Ishikawa (cell line): ENCODE results near the gene CRABP1.

Experiments
- CEBPB ChIP-seq: IDR thresholded peaks from 2 replicates; pipeline ENCODE4 v1.6.1; 2012
- CREB1 ChIP-seq: IDR thresholded peaks from 2 replicates; pipeline ENCODE4 v1.6.1; 2012; ENCODE audit warnings: low read depth
- EGR1 ChIP-seq: IDR thresholded peaks from 2 replicates; pipeline ENCODE4 v1.6.1; 2012
- EP300 ChIP-seq: IDR thresholded peaks from 2 replicates; pipeline ENCODE4 v1.6.1; 2012; ENCODE audit warnings: borderline replicate concordance
- FOXM1 ChIP-seq: IDR thresholded peaks from 2 replicates; pipeline ENCODE4 v1.6.1; 2012; ENCODE audit warnings: low read depth, borderline replicate concordance
- MAX ChIP-seq: IDR thresholded peaks from 2 replicates; pipeline ENCODE4 v1.6.1; 2012
- NFIC ChIP-seq: IDR thresholded peaks from 2 replicates; pipeline ENCODE4 v1.6.1; 2012
- RAD21 ChIP-seq: IDR thresholded peaks from 2 replicates; pipeline ENCODE4 v1.6.1; 2012; ENCODE audit warnings: low read depth
- REST ChIP-seq: IDR thresholded peaks from 2 replicates; pipeline ENCODE4 v1.6.1; 2012; ENCODE audit warnings: low read depth, mild to moderate bottlenecking
- TAF1 ChIP-seq: IDR thresholded peaks from 2 replicates; pipeline ENCODE4 v1.6.1; 2012; ENCODE audit warnings: low read depth, mild to moderate bottlenecking
- TCF12 ChIP-seq: IDR thresholded peaks from 2 replicates; pipeline ENCODE4 v1.6.1; 2012; ENCODE audit warnings: low read depth
- TEAD4 ChIP-seq: IDR thresholded peaks from 2 replicates; pipeline ENCODE4 v1.6.1; 2012
- USF1 ChIP-seq: IDR thresholded peaks from 2 replicates; pipeline ENCODE4 v1.6.1; 2012
- YY1 ChIP-seq: IDR thresholded peaks from 2 replicates; pipeline ENCODE4 v1.6.1; 2012; ENCODE audit warnings: low read depth
- ZBTB7A ChIP-seq: IDR thresholded peaks from 2 replicates; pipeline ENCODE4 v1.6.1; 2012; ENCODE audit warnings: low read depth

Gene CRABP1

GRCh38 chr15:78368651-78369050, 28.5 kb downstream of the CRABP1 start:
- no peak for TF ChIP-seq TEAD4
- no peak for TF ChIP-seq YY1
- TF ChIP-seq EGR1, result no peak
- no peak for TF ChIP-seq MAX
- TF ChIP-seq ZBTB7A, result no peak
- TF ChIP-seq REST, result no peak

GRCh38 chr15:78369161-78369560, 29.0 kb downstream of the CRABP1 start:
- TF ChIP-seq REST (no peak), TCF12 (no peak), EP300 (no peak), CREB1 (no peak), RAD21 (no peak), FOXM1 (no peak), NFIC (no peak), ZBTB7A (no peak), USF1 (no peak), YY1 (no peak), CEBPB (no peak), TAF1 (no peak), EGR1 (no peak), TEAD4 (no peak), MAX (no peak)

- TF ChIP-seq EP300 (no peak), USF1 (no peak), EGR1 (no peak), TCF12 (no peak), RAD21 (no peak), CEBPB (no peak), TEAD4 (no peak), NFIC (no peak), REST (no peak), TAF1 (no peak), YY1 (no peak), ZBTB7A (no peak), MAX (no peak), CREB1 (no peak), FOXM1 (no peak)
Observed at GRCh38 chr15:78370013-78370412, 29.9 kb downstream of the CRABP1 start.

- no peak for TF ChIP-seq CEBPB
- TF ChIP-seq NFIC, result 0 out of 2 replicates have a peak, but pooled peaks have one; percentile 11
- TF ChIP-seq ZBTB7A, result no peak
- no peak for TF ChIP-seq EP300
- TF ChIP-seq TEAD4, result no peak
Observed at GRCh38 chr15:78372880-78373279, 32.7 kb downstream of the CRABP1 start.
